HCT116 (cell line): Measurements from ENCODE around the gene RBM42.
"Not testable (repeated sequence)": the region's sequence is repeated elsewhere in the genome, so short reads cannot be mapped to it uniquely, and the experiment has no call there.

Experiments
- EZH2phosphoT487 ChIP-seq: fragments of 200-600 bp; IDR thresholded peaks from 2 replicates; pipeline ENCODE4 v1.6.1; 2018; ENCODE audit warnings: antibody characterized with exemption, borderline replicate concordance
- SIN3A ChIP-seq: IDR thresholded peaks from 2 replicates; pipeline ENCODE4 v1.6.1; 2012; ENCODE audit warnings: low read depth

DNA sequence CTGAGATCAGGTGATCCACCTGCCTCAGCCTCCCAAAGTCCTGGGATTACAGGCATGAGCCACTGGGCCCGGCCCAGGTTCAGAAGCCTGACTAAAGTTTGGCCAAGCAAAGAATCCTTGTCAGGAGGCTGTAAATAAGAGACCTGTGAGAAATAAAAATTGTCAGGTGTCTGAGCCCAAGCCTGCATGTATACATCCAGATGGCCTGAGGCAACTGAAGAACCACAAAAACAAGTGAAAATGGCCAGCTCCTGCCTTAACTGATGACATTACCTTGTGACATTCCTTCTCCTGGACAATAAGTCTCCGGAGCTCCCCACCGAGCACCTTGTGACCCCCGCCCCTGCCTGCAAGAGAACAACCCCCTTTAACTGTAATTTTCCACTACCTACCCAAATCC, 24.4 kb upstream of the RBM42 start:
- TF ChIP-seq SIN3A, EZH2phosphoT487: not testable (repeated sequence)
